ENCODE measurements around the gene ZCCHC2.

GRCh38 chr18:62550746-62551145 lies 27.9 kb downstream of the ZCCHC2 start:
- TF ChIP-seq, protein P1, sequence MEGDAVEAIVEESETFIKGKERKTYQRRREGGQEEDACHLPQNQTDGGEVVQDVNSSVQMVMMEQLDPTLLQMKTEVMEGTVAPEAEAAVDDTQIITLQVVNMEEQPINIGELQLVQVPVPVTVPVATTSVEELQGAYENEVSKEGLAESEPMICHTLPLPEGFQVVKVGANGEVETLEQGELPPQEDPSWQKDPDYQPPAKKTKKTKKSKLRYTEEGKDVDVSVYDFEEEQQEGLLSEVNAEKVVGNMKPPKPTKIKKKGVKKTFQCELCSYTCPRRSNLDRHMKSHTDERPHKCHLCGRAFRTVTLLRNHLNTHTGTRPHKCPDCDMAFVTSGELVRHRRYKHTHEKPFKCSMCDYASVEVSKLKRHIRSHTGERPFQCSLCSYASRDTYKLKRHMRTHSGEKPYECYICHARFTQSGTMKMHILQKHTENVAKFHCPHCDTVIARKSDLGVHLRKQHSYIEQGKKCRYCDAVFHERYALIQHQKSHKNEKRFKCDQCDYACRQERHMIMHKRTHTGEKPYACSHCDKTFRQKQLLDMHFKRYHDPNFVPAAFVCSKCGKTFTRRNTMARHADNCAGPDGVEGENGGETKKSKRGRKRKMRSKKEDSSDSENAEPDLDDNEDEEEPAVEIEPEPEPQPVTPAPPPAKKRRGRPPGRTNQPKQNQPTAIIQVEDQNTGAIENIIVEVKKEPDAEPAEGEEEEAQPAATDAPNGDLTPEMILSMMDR (IDR thresholded peaks at IDR 0.05): no peak
- TF ChIP-seq POLR2A (IDR thresholded peaks at IDR 0.05) (no peak), EP300 (IDR thresholded peaks at IDR 0.05) (no peak), POLR2AphosphoS5 (IDR thresholded peaks at IDR 0.05) (no peak)

Measured in upper lobe of left lung (tissue), 4 donors.